PC-3 (cell line): ENCODE measurements around the gene COL15A1. TPM values are rescaled to one million over a fixed set of nuclear protein-coding genes. Genes with fewer than 3 reads are reported as not detected.

Experiments used
- ATAC-seq: fragments of 200-7000 bp; cut with Tn5 transposase; 2 replicates; pipeline ENCODE4 v1.9.1; 2020; ENCODE audit warnings: mild to moderate bottlenecking, moderate library complexity
- BruUV-seq: library from RNA; stranded (reverse); fragments of 400-500 nt; replicated peaks from 2 replicates; lab custom pipeline; 2021; lab: Mats Ljungman, UMichigan
- CTCF ChIA-PET: fragments of 300-600 bp; sonication (Branson Sonifier 250); formaldehyde crosslinking; loops from one replicate; lab custom pipeline; 2022; ENCODE audit warnings: antibody characterized with exemption; lab: Charles Lee
- POLR2A ChIA-PET: fragments of 300-600 bp; sonication (Branson Sonifier 250); formaldehyde crosslinking; loops from one replicate; lab custom pipeline; 2022; ENCODE audit warnings: antibody characterized with exemption; ENCODE audit not compliant: unreplicated experiment; lab: Charles Lee
- DNase-seq: peaks from one replicate; pipeline ENCODE4 v3.0.0-alpha.2; 2015
- H2AFZ ChIP-seq: fragments of 300-600 bp; sonication (generic); 2 replicates; pipeline ENCODE4 v1.6.0; 2016; ENCODE audit warnings: antibody characterized with exemption, low read length
- H3F3A ChIP-seq: fragments of 300-600 bp; sonication (generic); one replicate; pipeline ENCODE4 v1.6.0; 2017; ENCODE audit warnings: antibody characterized with exemption, low read length, control low read depth, mild to moderate bottlenecking; ENCODE audit not compliant: unreplicated experiment
- H3K27ac ChIP-seq: fragments of 300-600 bp; sonication (generic); 2 replicates; pipeline ENCODE4 v1.5.1; 2016; ENCODE audit warnings: mild to moderate bottlenecking, low read length
- H3K27me3 ChIP-seq: fragments of 300-600 bp; sonication (generic); 2 replicates; pipeline ENCODE4 v1.6.1; 2016; ENCODE audit warnings: low read length, mixed read lengths
- H3K36me3 ChIP-seq: fragments of 300-600 bp; sonication (generic); 2 replicates; pipeline ENCODE4 v1.6.1; 2016; ENCODE audit warnings: low read depth, mixed run types, low read length, mixed read lengths
- H3K4me1 ChIP-seq: fragments of 300-600 bp; sonication (generic); 2 replicates; pipeline ENCODE4 v1.5.1; 2016; ENCODE audit warnings: low read length; ENCODE audit not compliant: insufficient read depth
- H3K4me2 ChIP-seq: fragments of 300-600 bp; sonication (generic); 2 replicates; pipeline ENCODE4 v1.6.0; 2016; ENCODE audit warnings: low read length
- H3K4me3 ChIP-seq: fragments of 300-600 bp; sonication (generic); 2 replicates; pipeline ENCODE4 v1.5.1; 2016; ENCODE audit warnings: mild to moderate bottlenecking, low read length, mixed read lengths
- H3K79me2 ChIP-seq: fragments of 300-600 bp; sonication (generic); 2 replicates; pipeline ENCODE4 v1.6.1; 2017; ENCODE audit warnings: low read length, mixed read lengths
- H3K9ac ChIP-seq: fragments of 300-600 bp; sonication (generic); 2 replicates; pipeline ENCODE4 v1.6.0; 2016; ENCODE audit warnings: mild to moderate bottlenecking, low read length
- H3K9me2 ChIP-seq: fragments of 300-600 bp; sonication (generic); replicated peaks from 2 replicates; pipeline ENCODE4 v1.6.1; 2016; ENCODE audit warnings: mixed run types, low read length, mixed read lengths
- H3K9me3 ChIP-seq: fragments of 300-600 bp; sonication (generic); 2 replicates; pipeline ENCODE4 v1.6.1; 2016; ENCODE audit warnings: low read length, mixed read lengths
- H4K20me1 ChIP-seq: fragments of 300-600 bp; sonication (generic); 2 replicates; pipeline ENCODE4 v1.6.1; 2016; ENCODE audit warnings: low read length, mixed read lengths
- EZH2 ChIP-seq: fragments of 300-600 bp; sonication (generic); IDR thresholded peaks from one replicate; pipeline ENCODE4 v1.6.1; 2017; ENCODE audit warnings: antibody characterized with exemption, mild to moderate bottlenecking, low read length; ENCODE audit not compliant: unreplicated experiment
- EZH2phosphoT487 ChIP-seq: fragments of 300-600 bp; sonication (generic); IDR thresholded peaks from 2 replicates; pipeline ENCODE4 v1.6.1; 2018; ENCODE audit warnings: mild to moderate bottlenecking, antibody characterized with exemption, low read length, borderline replicate concordance
- intact Hi-C: fragments of 100-400 bp; cut with micrococcal nuclease; formaldehyde crosslinking; loops from 2 replicates; pipeline ENCODE4 v1.9.0; 2023
- total RNA-seq: library from RNA; depleted of rRNA; stranded (reverse); fragments of >200 nt; gene quantifications from 2 replicates; pipeline ENCODE4 v1.2.3, GENCODE V29; 2014
- TF ChIP-seq, protein P1 (sequence below): fragments of 300-600 bp; sonication (generic); conservative IDR thresholded peaks from 2 replicates; pipeline ENCODE4 v1.5.1; 2017; ENCODE audit warnings: antibody characterized with exemption, low read depth, mild to moderate bottlenecking, low read length

COL15A1 gene
- total RNA-seq, 1 experiment from 2014 or later = 0.04 TPM

DNA sequence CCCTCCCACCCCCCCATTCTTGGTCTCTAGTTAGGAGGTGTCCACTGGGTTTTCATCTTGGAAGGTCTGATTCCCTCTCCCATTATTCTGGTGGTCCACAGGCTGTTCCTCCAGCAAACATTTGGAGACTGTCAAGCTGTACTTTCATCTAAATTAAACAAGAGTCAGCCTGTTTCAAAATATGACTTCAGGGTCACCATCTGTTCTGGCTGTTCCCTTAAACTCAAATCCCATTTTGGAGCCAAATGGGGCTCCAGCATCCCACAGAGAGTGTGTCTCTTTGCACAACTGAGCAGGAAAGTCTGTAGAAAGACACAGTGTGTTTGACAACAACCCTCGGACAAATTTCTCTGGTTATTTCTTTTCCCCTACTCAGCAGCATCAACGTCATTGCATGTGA lies 20.5 kb downstream of the COL15A1 start:
- no peak overlapping the region for H3K4me2 ChIP-seq
- intact Hi-C loops = no loop called here
- ATAC-seq (no peak), DNase-seq (no peak)
- no peaks in the 10 kb centered on the region for H3K9me2 ChIP-seq
- no peak overlapping the region for H3K27ac ChIP-seq
- POLR2A ChIA-PET = no interaction called here
- H2AFZ ChIP-seq = no peak overlapping the region
- H4K20me1 ChIP-seq = no peaks in the 10 kb centered on the region
- H3K4me1 ChIP-seq = no peaks in the 10 kb centered on the region
- no peak overlapping the region for H3K4me3 ChIP-seq
- H3K27me3 ChIP-seq = no peaks in the 10 kb centered on the region
- no peak overlapping the region for H3K9ac ChIP-seq
- H3K79me2 ChIP-seq = no peaks in the 10 kb centered on the region
- BruUV-seq = no TSS peak
- no peaks in the 10 kb centered on the region for H3K36me3 ChIP-seq
- TF ChIP-seq EZH2 = no peak
- TF ChIP-seq, protein P1, sequence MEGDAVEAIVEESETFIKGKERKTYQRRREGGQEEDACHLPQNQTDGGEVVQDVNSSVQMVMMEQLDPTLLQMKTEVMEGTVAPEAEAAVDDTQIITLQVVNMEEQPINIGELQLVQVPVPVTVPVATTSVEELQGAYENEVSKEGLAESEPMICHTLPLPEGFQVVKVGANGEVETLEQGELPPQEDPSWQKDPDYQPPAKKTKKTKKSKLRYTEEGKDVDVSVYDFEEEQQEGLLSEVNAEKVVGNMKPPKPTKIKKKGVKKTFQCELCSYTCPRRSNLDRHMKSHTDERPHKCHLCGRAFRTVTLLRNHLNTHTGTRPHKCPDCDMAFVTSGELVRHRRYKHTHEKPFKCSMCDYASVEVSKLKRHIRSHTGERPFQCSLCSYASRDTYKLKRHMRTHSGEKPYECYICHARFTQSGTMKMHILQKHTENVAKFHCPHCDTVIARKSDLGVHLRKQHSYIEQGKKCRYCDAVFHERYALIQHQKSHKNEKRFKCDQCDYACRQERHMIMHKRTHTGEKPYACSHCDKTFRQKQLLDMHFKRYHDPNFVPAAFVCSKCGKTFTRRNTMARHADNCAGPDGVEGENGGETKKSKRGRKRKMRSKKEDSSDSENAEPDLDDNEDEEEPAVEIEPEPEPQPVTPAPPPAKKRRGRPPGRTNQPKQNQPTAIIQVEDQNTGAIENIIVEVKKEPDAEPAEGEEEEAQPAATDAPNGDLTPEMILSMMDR = no peak
- TF ChIP-seq EZH2phosphoT487 = no peak
- CTCF ChIA-PET = no interaction called here
- no peaks in the 10 kb centered on the region for H3F3A ChIP-seq
- no peaks in the 10 kb centered on the region for H3K9me3 ChIP-seq

DNA sequence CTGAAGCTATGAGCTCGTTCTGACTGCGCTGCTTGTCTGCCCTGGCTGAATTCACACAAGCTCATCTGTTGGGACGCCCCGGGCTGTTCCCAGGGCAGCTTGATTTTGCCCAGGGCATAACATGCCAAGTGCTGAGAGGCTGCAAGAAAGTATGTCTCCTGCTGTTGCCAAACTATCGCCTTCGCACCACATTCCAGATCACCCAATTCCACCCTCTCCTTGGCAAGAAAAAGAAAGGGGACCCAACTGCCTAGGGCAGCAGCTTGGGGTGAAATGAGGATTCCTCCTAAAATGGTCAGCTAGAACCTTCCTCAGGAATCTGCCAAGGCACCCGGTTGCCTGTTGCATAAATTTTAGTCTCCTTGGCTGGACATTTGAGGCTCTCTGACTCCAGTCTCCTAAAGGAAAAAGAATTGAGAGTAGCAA lies 21.2 kb downstream of the COL15A1 start:
- H3K9me2 ChIP-seq = no peaks in the 10 kb centered on the region
- no peaks in the 10 kb centered on the region for H3K79me2 ChIP-seq
- H3K4me3 ChIP-seq = no peak overlapping the region
- H3F3A ChIP-seq = no peaks in the 10 kb centered on the region
- H2AFZ ChIP-seq = no peak overlapping the region
- no peaks in the 10 kb centered on the region for H3K4me1 ChIP-seq
- no peak overlapping the region for H3K9ac ChIP-seq
- no peak overlapping the region for H3K4me2 ChIP-seq
- ATAC-seq = no peak
- POLR2A ChIA-PET = no interaction called here
- intact Hi-C loops = no loop called here
- no peak overlapping the region for H3K27ac ChIP-seq
- no peaks in the 10 kb centered on the region for H4K20me1 ChIP-seq
- no peaks in the 10 kb centered on the region for H3K36me3 ChIP-seq
- no peak for DNase-seq
- TF ChIP-seq EZH2 (no peak), EZH2phosphoT487 (no peak)
- TF ChIP-seq, protein P1 = no peak
- BruUV-seq = no TSS peak
- H3K9me3 ChIP-seq = no peaks in the 10 kb centered on the region
- CTCF ChIA-PET = no interaction called here
- no peaks in the 10 kb centered on the region for H3K27me3 ChIP-seq

GRCh38 chr9:98966676-98967075 lies 23.0 kb downstream of the COL15A1 start:
- CTCF ChIA-PET = no interaction called here
- no peaks in the 10 kb centered on the region for H3K9me3 ChIP-seq
- H3K27ac ChIP-seq = no peak overlapping the region
- H2AFZ ChIP-seq = no peak overlapping the region
- H4K20me1 ChIP-seq = no peaks in the 10 kb centered on the region
- intact Hi-C loops = no loop called here
- H3K9me2 ChIP-seq = no peaks in the 10 kb centered on the region
- no peaks in the 10 kb centered on the region for H3K4me1 ChIP-seq
- ATAC-seq (no peak), DNase-seq (no peak)
- H3K27me3 ChIP-seq = no peaks in the 10 kb centered on the region
- H3K4me3 ChIP-seq = no peak overlapping the region
- POLR2A ChIA-PET = no interaction called here
- no peak overlapping the region for H3K9ac ChIP-seq
- TF ChIP-seq EZH2 (no peak), EZH2phosphoT487 (no peak)
- TF ChIP-seq, protein P1 = no peak
- no peaks in the 10 kb centered on the region for H3K79me2 ChIP-seq
- BruUV-seq = no TSS peak
- H3K36me3 ChIP-seq = no peaks in the 10 kb centered on the region
- no peaks in the 10 kb centered on the region for H3F3A ChIP-seq
- H3K4me2 ChIP-seq = no peak overlapping the region
